Muscle of leg (tissue), 11 donors: ENCODE measurements around the gene STOM. TPM values are rescaled to one million over a fixed set of nuclear protein-coding genes. Genes with fewer than 3 reads are reported as not detected.

Experiments
- DNase-seq: peaks from one replicate; pipeline ENCODE4 v3.0.0; 2013
- H3K27ac ChIP-seq: one replicate; pipeline ENCODE4 v1.5.1; 2013; ENCODE audit warnings: mild to moderate bottlenecking, low read length, control low read depth
- H3K27me3 ChIP-seq: one replicate; pipeline ENCODE4 v1.6.1; 2013; ENCODE audit warnings: low read length; ENCODE audit not compliant: control insufficient read depth, insufficient read depth
- H3K36me3 ChIP-seq: one replicate; pipeline ENCODE4 v1.6.1; 2013; ENCODE audit warnings: low read length; ENCODE audit not compliant: control insufficient read depth, insufficient read depth
- H3K4me1 ChIP-seq: one replicate; pipeline ENCODE4 v1.6.1; 2013; ENCODE audit warnings: low read length; ENCODE audit not compliant: control insufficient read depth, insufficient read depth
- H3K4me3 ChIP-seq: one replicate; pipeline ENCODE4 v1.5.1; 2013; ENCODE audit warnings: low read length, control low read depth
- H3K9me3 ChIP-seq: replicated peaks from 2 replicates; pipeline ENCODE4 v1.6.1; 2013; ENCODE audit warnings: low read depth, low read length; ENCODE audit not compliant: control insufficient read depth
- WGBS: methylation state at CpG from one replicate; pipeline ENCODE4 v1.1.5; 2013; ENCODE audit warnings: missing lambda C conversion rate; ENCODE audit not compliant: insufficient coverage; 5-methylcytosine and 5-hydroxymethylcytosine counted together
- polyA plus RNA-seq, 8 donors: library from polyadenylated mRNA; unstranded; fragments of 120-200 nt; gene quantifications; one replicate each; pipeline versions ENCODE4 v1.2.1 to v1.2.3, GENCODE V29; 2013; ENCODE audit warnings: inconsistent platforms in 1 of 8, low replicate concordance in 1 of 8; ENCODE audit not compliant: insufficient read length in 8 of 8, insufficient read depth in 1 of 8
- total RNA-seq: library from RNA; stranded (reverse); fragments of 120-200 nt; gene quantifications from one replicate; pipeline ENCODE4 v1.2.4, GENCODE V29; 2013

Gene STOM
- total and polyA plus RNA-seq, 9 donors: 51.7 to 94.5 (median 76.0) TPM

DNA sequence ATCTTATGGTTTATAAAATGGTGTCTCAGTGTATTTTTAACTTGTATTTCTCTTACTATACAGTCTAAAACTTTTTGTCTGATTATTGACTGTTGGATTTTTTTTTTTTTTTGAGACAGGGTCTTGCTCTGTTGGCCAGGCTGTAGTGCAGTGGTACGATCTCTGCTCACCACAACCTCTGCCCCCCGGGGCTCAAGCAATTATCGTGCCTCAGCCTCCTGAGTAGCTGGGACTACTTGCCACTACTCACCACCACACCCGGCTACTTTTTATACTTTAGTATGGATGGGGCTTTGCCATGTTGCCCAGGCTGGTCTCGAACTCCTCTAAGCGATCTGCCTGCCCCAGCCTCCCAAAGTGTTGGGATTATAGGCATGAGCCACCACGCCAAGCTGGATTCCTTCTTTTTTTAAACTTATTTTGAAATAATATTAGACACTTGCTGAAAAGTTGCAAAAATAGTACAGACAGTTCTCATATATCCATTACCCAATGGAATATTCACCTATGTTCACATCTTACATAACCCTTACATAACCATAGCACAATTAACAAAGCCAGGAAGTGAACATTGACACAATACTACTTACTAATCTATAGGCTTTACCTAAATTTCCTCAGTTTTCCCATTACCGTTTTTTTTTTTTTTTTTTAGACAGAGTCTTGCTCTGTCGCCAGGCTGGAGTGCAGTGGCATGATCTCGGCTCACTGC is 47.2 kb downstream of the STOM start:
- no peak for DNase-seq
- peaks cover 22% of the 10 kb centered on the region for H3K4me1 ChIP-seq
- H3K27ac ChIP-seq: no peak overlapping the region
- no peaks in the 10 kb centered on the region for H3K27me3 ChIP-seq
- H3K36me3 ChIP-seq: peaks cover 82% of the 10 kb centered on the region
- no peak overlapping the region for H3K4me3 ChIP-seq
- no CpG with 5 or more reads among the region's 10 CpGs for WGBS
- H3K9me3 ChIP-seq: no peaks in the 10 kb centered on the region

DNA sequence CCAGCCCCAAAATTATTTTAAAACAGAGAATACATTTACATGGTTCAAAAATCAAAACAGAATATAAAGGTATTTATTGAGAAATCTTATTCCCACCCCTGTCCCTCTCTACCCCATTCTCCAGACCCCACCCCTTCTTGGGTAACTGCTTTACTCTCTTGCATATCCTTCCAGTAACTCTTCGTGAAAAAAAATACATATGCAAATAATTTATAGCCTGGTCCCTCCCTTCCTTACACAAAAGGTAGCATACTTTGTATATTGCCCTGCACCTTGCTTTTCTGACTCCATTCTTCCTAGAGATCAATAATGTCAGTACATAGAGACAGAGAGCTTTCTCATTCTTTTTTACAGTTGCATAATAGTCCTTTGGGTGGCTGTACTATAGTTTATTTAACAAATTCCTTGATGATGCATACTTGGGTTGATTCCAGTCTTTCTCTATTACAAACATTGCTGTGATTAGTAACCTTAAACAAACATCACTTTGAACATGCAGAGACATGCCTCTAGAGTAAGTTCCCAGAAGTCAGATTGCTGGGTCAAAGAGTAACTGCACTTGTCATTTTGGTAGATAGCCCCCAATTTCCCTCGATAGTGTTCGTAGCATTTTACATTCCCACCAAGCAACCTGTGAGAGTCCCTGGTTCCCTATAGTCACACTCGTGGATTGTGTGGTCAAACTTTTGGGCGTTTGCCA is 47.9 kb downstream of the STOM start:
- no peaks in the 10 kb centered on the region for H3K9me3 ChIP-seq
- no peaks in the 10 kb centered on the region for H3K27me3 ChIP-seq
- H3K4me3 ChIP-seq: no peak overlapping the region
- DNase-seq: no peak
- 100% methylated on average over 1 of the region's 5 CpGs for WGBS
- H3K36me3 ChIP-seq: peaks cover 84% of the 10 kb centered on the region
- peaks cover 28% of the 10 kb centered on the region for H3K4me1 ChIP-seq
- H3K27ac ChIP-seq: no peak overlapping the region

DNA sequence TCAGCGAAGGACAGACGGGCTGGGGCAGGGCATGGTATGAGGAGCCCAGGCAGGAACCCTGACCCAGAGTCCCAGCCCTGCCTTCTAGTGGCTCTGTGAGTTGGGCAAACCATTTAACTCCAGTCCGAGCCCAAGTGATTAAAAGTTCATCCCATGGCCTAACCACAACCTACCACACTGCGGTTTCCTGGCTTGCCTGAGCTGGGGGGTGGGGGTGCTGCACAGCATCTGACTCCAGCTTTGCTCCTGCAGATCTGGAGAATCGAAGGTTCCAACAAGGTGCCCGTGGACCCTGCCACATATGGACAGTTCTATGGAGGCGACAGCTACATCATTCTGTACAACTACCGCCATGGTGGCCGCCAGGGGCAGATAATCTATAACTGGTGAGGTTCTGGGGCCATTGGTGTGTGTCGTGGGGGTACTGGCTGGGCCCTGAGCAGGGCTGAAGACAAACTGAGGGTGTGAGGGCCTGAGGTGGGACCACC is 49.0 kb downstream of the STOM start:
- Histone ChIP-seq H3K27ac (no peak overlapping the region), H3K9me3 (no peaks in the 10 kb centered on the region), H3K4me1 (peaks cover 21% of the 10 kb centered on the region), H3K27me3 (no peaks in the 10 kb centered on the region), H3K4me3 (no peak overlapping the region), H3K36me3 (peaks cover 80% of the 10 kb centered on the region)
- DNase-seq: no peak
- WGBS: 86% methylated on average over 9 of the region's 10 CpGs

DNA sequence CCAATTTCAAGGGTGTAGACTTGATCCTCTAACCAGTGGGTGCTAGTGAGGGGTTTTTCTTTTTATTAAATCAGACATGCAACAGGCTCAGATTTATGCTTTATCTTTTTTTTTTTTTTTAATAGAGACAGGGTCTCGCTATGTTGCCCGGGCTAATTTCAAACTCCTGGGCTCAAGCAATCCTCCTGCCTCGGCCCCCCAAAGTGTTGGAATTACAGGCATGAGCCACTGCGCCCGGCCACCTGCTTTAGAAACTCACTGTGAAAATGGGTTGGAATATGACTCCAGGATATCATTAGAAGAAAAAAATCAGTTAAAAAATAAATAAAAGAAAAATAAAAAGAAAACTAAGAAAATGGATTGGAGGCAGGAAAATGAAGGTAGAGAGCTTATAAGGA is 50.7 kb downstream of the STOM start:
- Histone ChIP-seq H3K9me3 (no peaks in the 10 kb centered on the region), H3K4me3 (no peak overlapping the region), H3K4me1 (peaks cover 11% of the 10 kb centered on the region), H3K27me3 (no peaks in the 10 kb centered on the region), H3K27ac (no peak overlapping the region), H3K36me3 (peaks cover 72% of the 10 kb centered on the region)
- WGBS: no CpG with 5 or more reads among the region's 5 CpGs
- no peak for DNase-seq

DNA sequence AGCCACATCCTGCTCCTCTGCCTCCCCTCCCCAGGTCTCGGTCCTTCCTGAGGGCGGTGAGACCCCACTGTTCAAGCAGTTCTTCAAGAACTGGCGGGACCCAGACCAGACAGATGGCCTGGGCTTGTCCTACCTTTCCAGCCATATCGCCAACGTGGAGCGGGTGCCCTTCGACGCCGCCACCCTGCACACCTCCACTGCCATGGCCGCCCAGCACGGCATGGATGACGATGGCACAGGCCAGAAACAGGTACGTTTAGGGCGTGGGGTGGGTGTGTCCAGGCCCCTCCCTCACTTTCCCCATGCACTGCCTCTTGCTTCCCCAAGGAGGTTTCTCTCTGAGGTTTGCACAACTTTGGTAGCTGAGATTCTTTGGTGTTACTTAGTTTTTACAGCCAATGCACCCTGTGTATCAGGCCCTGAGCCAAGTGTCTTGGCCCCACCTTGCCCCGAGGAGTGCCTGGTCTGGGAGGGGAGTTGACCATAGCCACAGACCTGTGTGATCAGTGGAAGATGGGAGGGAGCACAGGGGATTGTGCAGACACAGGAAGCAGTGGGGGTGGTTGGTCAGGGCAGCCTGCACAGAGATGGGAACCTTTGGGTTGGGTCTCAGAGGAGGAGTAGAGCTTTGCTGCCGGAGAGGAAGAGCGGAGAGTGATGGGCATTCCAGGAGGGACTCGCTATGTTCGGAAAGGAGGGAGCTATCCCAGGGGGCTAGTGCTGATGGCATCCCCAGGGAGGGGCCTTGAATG is 51.2 kb downstream of the STOM start:
- peaks cover 11% of the 10 kb centered on the region for H3K4me1 ChIP-seq
- H3K27me3 ChIP-seq: no peaks in the 10 kb centered on the region

DNA sequence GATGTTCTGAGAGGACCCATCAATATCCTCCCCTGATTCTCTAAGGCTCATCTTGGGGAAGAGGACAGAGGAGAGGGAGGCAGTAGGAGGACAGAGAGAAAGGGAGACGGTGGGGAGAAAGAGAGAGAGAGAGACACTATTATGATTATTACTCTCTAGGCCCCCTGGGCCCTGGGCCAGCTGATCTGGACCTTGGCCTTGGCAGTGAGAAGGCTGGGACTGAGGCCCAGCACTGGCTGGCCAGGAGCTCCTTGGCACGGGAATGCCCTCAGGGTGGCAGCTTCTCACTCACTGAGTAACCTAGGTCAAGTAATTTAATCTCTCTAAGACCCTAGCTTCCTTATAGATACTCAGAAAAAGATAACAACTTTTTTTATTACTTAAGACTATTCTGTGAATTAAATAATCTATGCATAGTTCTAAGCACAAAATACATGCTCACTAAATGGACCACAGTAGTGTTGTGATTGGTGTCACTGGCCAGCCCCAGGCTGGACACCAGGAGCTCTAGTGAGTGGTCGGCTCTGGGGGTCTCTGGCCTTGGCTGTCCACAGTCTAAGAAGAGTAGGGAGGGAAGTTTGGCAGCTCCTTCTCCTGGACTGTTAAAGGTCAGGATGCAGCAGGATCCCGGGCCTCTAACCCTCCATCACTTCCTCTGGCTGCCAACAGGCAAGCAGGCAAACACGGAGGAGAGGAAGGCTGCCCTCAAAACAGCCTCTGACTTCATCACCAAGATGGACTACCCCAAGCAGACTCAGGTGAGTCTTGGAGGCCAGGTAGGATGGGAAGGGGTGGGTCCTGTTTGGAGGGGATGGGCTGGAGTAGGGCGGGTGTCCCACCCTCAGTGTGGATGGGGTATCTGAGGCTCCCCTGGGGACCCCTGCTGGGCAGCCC is 52.1 kb downstream of the STOM start:
- peak; percentile 25 for DNase-seq
- peaks cover 74% of the 10 kb centered on the region for H3K36me3 ChIP-seq
- no peaks in the 10 kb centered on the region for H3K9me3 ChIP-seq
- no peaks in the 10 kb centered on the region for H3K27me3 ChIP-seq
- H3K27ac ChIP-seq: no peak overlapping the region
- peaks cover 11% of the 10 kb centered on the region for H3K4me1 ChIP-seq
- H3K4me3 ChIP-seq: no peak overlapping the region
- 80% methylated on average over 1 of the region's 6 CpGs for WGBS

More for the DNA sequence above, 51.2 kb downstream of the STOM start:
- DNase-seq: no peak
- 80% methylated on average over 12 of the region's 19 CpGs for WGBS
- H3K9me3 ChIP-seq: no peaks in the 10 kb centered on the region
- H3K36me3 ChIP-seq: peaks cover 69% of the 10 kb centered on the region
- no peak overlapping the region for H3K27ac ChIP-seq
- H3K4me3 ChIP-seq: no peak overlapping the region

DNA sequence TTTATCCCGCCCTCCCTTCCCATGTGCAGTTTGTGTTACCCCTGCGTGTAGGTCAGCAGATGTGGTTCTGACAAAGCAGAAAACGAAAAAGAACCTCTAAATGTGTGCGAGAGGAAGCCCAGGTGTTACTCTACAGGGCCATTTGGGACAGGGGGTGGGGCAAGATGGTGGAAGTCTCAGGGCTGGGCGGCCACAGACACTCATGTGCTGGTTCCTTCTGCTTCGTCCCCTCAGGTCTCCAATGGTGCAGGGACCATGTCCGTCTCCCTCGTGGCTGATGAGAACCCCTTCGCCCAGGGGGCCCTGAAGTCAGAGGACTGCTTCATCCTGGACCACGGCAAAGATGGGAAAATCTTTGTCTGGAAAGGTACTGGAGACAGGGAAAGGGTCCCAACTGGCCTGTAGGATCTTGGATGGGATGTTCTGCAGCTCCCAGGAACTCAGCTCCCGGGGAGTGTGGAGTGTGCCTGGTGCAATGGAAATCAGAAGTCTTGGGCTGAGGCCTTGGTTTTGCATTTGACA is 53.1 kb downstream of the STOM start:
- no peak for DNase-seq
- peaks cover 11% of the 10 kb centered on the region for H3K4me1 ChIP-seq
- WGBS: 89% methylated on average over 8 of the region's 11 CpGs
- no peak overlapping the region for H3K27ac ChIP-seq
- H3K4me3 ChIP-seq: no peak overlapping the region
- no peaks in the 10 kb centered on the region for H3K9me3 ChIP-seq
- peaks cover 75% of the 10 kb centered on the region for H3K36me3 ChIP-seq
- H3K27me3 ChIP-seq: no peaks in the 10 kb centered on the region

DNA sequence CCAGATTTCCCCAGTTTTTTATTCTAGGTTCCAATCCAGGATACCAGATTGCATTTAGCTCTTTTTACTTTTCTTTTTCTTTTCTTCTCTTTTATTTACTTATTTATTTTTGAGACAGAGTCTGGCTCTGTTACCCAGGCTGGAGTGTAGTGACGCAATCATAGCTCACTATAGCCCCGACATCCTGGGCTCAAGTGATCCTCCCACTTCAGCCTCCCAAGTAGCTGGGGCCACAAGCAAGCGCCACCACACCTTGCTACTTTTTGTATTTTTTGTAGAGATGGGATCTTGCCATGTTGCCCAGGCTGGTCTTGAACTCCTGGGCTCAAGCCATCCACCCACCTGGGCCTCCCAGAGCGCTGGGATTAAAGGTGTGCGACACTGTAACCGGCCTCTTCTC is 53.7 kb downstream of the STOM start:
- DNase-seq: no peak
- 80% methylated on average over 1 of the region's 6 CpGs for WGBS
- H3K27me3 ChIP-seq: no peaks in the 10 kb centered on the region
- peaks cover 11% of the 10 kb centered on the region for H3K4me1 ChIP-seq
- H3K27ac ChIP-seq: no peak overlapping the region
- no peaks in the 10 kb centered on the region for H3K9me3 ChIP-seq
- peaks cover 78% of the 10 kb centered on the region for H3K36me3 ChIP-seq
- H3K4me3 ChIP-seq: no peak overlapping the region

DNA sequence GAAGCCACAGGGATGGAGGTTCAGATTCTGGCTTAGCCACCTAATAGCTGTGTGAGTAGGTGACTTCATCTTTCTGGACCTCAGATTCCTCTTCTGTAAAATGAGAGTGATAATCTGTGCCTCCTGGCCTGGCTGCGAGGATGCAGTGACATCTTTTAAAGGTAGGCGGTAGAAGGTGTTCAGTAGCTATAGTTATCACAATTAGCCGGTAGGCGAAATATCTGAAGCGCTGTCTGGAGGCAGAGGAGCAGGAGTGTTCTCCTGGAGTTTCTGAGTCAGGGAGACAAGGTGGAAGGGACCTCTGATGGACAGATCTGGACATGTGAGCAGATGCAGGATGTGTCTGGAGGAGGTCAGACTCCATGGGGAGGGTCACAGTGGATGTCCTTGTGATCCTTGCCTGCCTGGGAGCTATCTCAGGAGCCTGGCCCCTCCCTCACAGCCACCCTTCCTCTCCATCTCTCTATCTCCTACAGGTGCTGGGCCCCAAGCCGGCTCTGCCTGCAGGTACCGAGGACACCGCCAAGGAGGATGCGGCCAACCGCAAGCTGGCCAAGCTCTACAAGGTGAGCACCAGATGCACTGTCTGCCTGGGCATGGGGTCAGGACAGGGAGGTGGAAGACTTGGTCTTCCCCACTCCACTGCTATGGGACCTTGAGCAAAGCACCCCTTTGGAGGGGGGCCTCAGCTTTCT is 56.4 kb downstream of the STOM start:
- 99% methylated on average over 6 of the region's 10 CpGs for whole genome bisulfite sequencing
- Histone ChIP-seq H3K36me3 (peaks cover 83% of the 10 kb centered on the region), H3K27ac (no peak overlapping the region), H3K9me3 (no peaks in the 10 kb centered on the region), H3K4me1 (peaks cover 11% of the 10 kb centered on the region), H3K4me3 (no peak overlapping the region), H3K27me3 (no peaks in the 10 kb centered on the region)
- DNase-seq: no peak
